ENCODE results near the gene RAB40C. TPM values are rescaled to one million over a fixed set of nuclear protein-coding genes. Genes with fewer than 3 reads are reported as not detected.

RAB40C gene
- total RNA-seq, result 9.8 and 11.6 TPM in 2 replicates
- polyA plus RNA-seq, result 3.2 and 3.7 TPM in 2 replicates
- polyA plus RNA-seq (2012), result 8.3 and 10.1 TPM in 2 replicates
- 6.1 and 9.7 TPM in 2 replicates for polyA minus RNA-seq (ENCODE audit: low replicate concordance)

GRCh38 chr16:589658-590187, at the start of gene RAB40C:
Gene RAB40C, plus strand, starts transcription at chr16:590066. Its CDS starts 226 bp downstream, at chr16:590292.
- peak; percentile 97 to 98 for DNase-seq (ENCODE audit: low read depth in 2 of 2)
- peaks cover 18% of the 10 kb centered on the region for H3K79me2 ChIP-seq (ENCODE audit: control insufficient read depth, insufficient read depth, low read length)
- peak within 1 kb of the TSS; percentile 60 to 94 (median 90) for H3K4me3 ChIP-seq (replicated peaks in 1 of 4; ENCODE audit: control extremely low read depth in 1 of 4, insufficient read depth in 1 of 4, low read depth in 3 of 4, low read length in 4 of 4)
- H2AFZ ChIP-seq (ENCODE audit: low read length), result peak within 1 kb of the TSS; percentile 92
- no peaks in the 10 kb centered on the region for H4K20me1 ChIP-seq (ENCODE audit: control insufficient read depth, extremely low read depth, insufficient read depth, low read length)
- H3K9ac ChIP-seq (ENCODE audit: insufficient read depth, low read length), result peak within 1 kb of the TSS; percentile 94
- TF ChIP-seq CTCF (conservative IDR thresholded peaks at IDR 0.05 in 1 of 2, IDR thresholded peaks at IDR 0.05 in 1 of 2; ENCODE audit: low read depth in 1 of 2, low read length in 2 of 2), result no peak
- TF ChIP-seq EZH2 (IDR thresholded peaks at IDR 0.05; ENCODE audit: low read length, missing control alignments), result no peak
- peak within 1 kb of the TSS; percentile 90 for H3K27ac ChIP-seq (ENCODE audit: insufficient read depth, low read length)
- H3K4me2 ChIP-seq (ENCODE audit: extremely low read depth, insufficient read depth, low read length), result peak within 1 kb of the TSS; percentile 99
- H3K4me1 ChIP-seq (ENCODE audit: control insufficient read depth, extremely low read depth, insufficient read depth, low read length), result peaks cover 16% of the 10 kb centered on the region
- no peaks in the 10 kb centered on the region for H3K27me3 ChIP-seq (ENCODE audit: control insufficient read depth, insufficient read depth, low read length)
- H3K36me3 ChIP-seq (ENCODE audit: control insufficient read depth, insufficient read depth, low read length), result no peaks in the 10 kb centered on the region
- no peaks in the 10 kb centered on the region for H3K9me3 ChIP-seq (ENCODE audit: control insufficient read depth, insufficient read depth, low read depth, low read length)

- Histone ChIP-seq H2AFZ (ENCODE audit: low read length) (no peak overlapping the region), H4K20me1 (ENCODE audit: control insufficient read depth, extremely low read depth, insufficient read depth, low read length) (no peaks in the 10 kb centered on the region), H3K27me3 (ENCODE audit: control insufficient read depth, insufficient read depth, low read length) (no peaks in the 10 kb centered on the region), H3K79me2 (ENCODE audit: control insufficient read depth, insufficient read depth, low read length) (peaks cover 75% of the 10 kb centered on the region), H3K9me3 (ENCODE audit: control insufficient read depth, insufficient read depth, low read depth, low read length) (no peaks in the 10 kb centered on the region), H3K4me3 (replicated peaks in 1 of 4; ENCODE audit: control extremely low read depth in 1 of 4, insufficient read depth in 1 of 4, low read depth in 3 of 4, low read length in 4 of 4) (no peak overlapping the region), H3K9ac (ENCODE audit: insufficient read depth, low read length) (no peak overlapping the region), H3K4me1 (ENCODE audit: control insufficient read depth, extremely low read depth, insufficient read depth, low read length) (peaks cover 5% of the 10 kb centered on the region), H3K4me2 (ENCODE audit: extremely low read depth, insufficient read depth, low read length) (no peak overlapping the region), H3K27ac (ENCODE audit: insufficient read depth, low read length) (no peak overlapping the region), H3K36me3 (ENCODE audit: control insufficient read depth, insufficient read depth, low read length) (peaks cover 22% of the 10 kb centered on the region)
- DNase-seq (ENCODE audit: low read depth in 2 of 2), result no peak
- TF ChIP-seq CTCF (conservative IDR thresholded peaks at IDR 0.05 in 1 of 2, IDR thresholded peaks at IDR 0.05 in 1 of 2; ENCODE audit: low read depth in 1 of 2, low read length in 2 of 2) (no peak), EZH2 (IDR thresholded peaks at IDR 0.05; ENCODE audit: low read length, missing control alignments) (no peak)
These were observed 49.1 kb upstream of the RAB40C start for GRCh38 chr16:540645-541340.

- peaks cover 5% of the 10 kb centered on the region for H3K4me1 ChIP-seq (ENCODE audit: control insufficient read depth, extremely low read depth, insufficient read depth, low read length)
- no peaks in the 10 kb centered on the region for H3K27me3 ChIP-seq (ENCODE audit: control insufficient read depth, insufficient read depth, low read length)
- H3K36me3 ChIP-seq (ENCODE audit: control insufficient read depth, insufficient read depth, low read length), result peaks cover 15% of the 10 kb centered on the region
- H3K9ac ChIP-seq (ENCODE audit: insufficient read depth, low read length), result no peak overlapping the region
- H3K9me3 ChIP-seq (ENCODE audit: control insufficient read depth, insufficient read depth, low read depth, low read length), result no peaks in the 10 kb centered on the region
- peaks cover 55% of the 10 kb centered on the region for H3K79me2 ChIP-seq (ENCODE audit: control insufficient read depth, insufficient read depth, low read length)
- H3K27ac ChIP-seq (ENCODE audit: insufficient read depth, low read length), result no peak overlapping the region
- H2AFZ ChIP-seq (ENCODE audit: low read length), result no peak overlapping the region
- no peaks in the 10 kb centered on the region for H4K20me1 ChIP-seq (ENCODE audit: control insufficient read depth, extremely low read depth, insufficient read depth, low read length)
- H3K4me2 ChIP-seq (ENCODE audit: extremely low read depth, insufficient read depth, low read length), result no peak overlapping the region
- DNase-seq (ENCODE audit: low read depth in 2 of 2), result no peak
- no peak for TF ChIP-seq CTCF (conservative IDR thresholded peaks at IDR 0.05 in 1 of 2, IDR thresholded peaks at IDR 0.05 in 1 of 2; ENCODE audit: low read depth in 1 of 2, low read length in 2 of 2)
- TF ChIP-seq EZH2 (IDR thresholded peaks at IDR 0.05; ENCODE audit: low read length, missing control alignments), result no peak
- no peak overlapping the region for H3K4me3 ChIP-seq (replicated peaks in 1 of 4; ENCODE audit: control extremely low read depth in 1 of 4, insufficient read depth in 1 of 4, low read depth in 3 of 4, low read length in 4 of 4)
These were observed 46.3 kb upstream of the RAB40C start for GRCh38 chr16:543301-544164.

All from fibroblast of lung (primary cell).